HG02938 (cell line): ENCODE measurements around the gene MDM2.

Source experiments
- ATAC-seq: cut with Tn5 transposase; IDR thresholded peaks from one replicate; pipeline ENCODE4 v1.9.1; 2021; ENCODE audit warnings: mild to moderate bottlenecking, moderate library complexity; ENCODE audit not compliant: unreplicated experiment

The MDM2 gene

DNA sequence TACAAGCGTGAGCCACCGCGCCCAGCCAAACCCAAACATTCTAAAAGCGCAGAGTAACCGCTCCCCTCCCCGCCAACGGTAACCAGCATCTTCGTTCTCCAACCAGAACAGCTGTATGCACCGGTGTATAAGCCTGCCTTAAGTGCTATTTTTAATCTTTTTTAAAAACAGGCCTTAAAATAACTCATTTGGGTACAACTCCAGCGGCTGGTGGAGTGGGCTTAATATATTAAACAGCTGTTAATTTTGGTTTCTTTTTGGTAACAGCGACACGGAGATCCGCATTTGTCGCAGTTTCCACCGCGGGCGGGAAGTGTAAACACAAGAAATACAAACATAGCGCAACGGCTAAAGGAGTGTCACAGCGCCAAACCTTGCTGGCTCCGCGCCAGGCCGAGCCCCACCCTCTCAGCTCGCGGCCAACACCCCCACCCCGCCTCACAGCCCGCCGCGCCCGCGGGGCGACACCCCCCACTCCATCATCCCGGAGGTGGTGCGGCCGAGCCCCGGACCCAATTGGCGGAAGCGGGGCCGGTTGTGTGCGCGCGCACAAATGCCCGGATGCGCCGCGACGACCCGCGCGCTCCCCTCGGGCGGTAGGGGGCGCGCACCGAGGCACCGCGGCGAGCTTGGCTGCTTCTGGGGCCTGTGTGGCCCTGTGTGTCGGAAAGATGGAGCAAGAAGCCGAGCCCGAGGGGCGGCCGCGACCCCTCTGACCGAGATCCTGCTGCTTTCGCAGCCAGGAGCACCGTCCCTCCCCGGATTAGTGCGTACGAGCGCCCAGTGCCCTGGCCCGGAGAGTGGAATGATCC is at the start of gene MDM2:
Gene MDM2, plus strand, starts transcription at position 602 of the 812 bp plus-strand sequence. CDS start 301 bp downstream, outside the sequence.
- ATAC-seq, result peak; percentile 66

DNA sequence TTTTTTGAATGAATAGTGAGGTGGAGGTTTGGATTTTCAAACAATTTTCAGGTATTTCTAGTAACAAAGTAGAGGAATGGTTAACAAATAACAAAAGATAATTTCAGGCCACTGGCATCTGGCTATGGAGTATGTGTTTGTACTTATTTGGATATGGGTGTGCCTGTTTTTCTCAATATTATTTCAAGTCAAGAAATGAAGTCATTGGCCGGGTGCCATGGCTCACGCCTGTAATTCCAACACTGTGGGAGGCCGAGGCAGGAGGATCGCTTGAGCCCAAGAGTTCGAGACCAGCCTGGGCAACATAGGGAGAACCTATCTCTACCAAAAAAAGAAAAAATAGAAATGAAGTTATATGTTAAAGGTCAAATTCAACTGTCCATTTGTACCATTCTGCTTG is 48.1 kb upstream of the MDM2 start:
- ATAC-seq, result no peak

DNA sequence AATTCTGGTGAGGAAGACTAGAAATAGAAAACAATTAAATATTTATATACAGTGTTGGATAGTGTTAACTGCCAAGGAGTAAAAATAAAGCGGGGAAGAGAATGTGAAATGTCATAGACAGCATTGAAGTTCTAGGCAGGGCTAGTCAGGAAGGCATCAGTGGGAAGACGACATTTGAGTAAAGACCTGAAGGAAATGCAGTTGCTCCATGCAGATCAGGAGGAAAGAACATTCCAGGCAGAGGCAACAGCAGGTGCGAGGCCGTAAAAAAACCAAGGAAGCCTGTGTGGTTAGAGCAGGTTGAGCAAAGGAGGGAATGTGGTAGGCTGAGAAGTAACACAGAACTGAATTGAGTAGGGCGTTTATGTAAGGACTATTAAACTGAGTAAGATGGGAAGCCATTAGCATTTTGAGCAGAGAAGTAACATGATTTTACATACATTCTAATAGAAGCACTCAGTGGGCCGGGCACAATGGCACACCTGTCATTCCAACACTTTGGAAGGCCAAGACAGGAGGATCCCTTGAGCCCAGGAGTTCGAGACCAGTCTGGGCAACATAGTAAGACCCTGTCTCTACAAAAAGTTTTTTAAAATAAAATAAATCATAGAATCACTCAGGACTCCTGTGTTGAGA is 47.1 kb upstream of the MDM2 start:
- ATAC-seq, result no peak

DNA sequence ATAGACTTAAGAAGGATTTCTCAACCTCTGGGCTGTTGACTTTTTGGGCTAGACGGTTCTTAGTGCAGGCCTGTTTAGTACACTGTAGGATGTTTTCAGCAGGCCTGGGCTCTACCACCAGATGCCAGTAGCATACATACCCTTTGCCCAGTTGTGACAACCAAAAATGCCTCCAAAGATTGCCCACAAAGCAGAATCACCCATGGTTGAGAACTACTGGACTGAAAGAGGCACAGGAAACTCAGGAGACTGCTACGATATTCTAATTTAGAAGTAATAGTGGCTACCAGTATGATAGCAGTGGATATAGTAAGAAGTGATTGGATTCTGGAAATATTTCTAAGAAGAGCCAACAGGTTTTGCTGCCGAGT is 46.5 kb upstream of the MDM2 start:
- ATAC-seq, result no peak

DNA sequence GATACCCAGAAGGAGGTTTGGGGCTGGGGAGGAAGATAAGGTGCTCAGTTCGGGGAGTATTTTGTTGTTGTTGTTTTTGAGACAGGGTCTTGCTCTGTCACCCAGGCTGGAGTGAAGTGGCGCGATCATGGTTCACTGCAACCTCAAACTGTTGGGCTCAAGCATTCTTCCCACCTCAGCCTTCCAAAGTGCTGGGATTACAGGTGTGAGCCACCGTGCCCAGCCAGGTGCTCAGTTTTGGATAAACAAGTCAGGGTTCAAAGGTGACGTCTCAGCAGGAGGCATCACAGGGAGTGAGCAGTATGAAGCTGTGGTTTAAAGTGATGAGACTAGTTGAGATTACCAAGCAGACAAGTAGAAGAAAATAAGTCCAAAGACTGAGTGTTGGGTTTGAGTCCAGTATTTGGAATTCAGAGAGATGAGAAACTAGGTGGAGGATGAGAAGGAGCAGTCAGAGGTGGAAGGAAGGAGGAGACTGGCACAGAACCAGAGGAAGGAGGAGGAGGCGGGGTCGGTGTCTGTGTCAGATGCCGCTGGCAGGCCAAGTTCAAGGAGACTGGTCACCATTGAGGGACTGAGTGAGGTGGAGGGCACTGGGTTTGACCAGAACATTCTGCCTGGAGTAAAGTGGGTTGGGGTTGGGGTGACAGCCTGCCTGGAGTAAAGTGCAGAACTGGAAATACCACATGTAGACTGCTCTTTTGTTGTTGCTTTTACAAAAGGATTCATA is 45.9 kb upstream of the MDM2 start:
- no peak for ATAC-seq

DNA sequence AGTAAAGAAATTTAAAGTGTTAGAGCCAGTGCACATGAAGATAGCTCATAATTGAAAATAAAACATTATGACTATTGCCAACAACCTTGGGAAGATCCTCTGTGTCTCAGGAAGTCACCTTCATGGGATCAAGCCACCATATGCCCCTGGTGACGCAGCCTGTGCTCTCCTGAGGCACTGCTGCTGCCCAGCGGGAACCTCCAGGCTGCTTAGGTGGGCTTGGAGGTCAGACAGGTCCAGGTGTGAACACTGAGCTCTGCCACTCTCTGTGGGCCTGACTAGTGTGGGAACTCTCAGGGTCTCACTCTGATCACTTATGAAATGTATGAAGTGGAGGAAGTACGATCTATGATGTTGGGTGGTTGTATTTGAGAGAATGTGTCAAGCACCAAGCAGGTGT is 45.3 kb upstream of the MDM2 start:
- ATAC-seq, result no peak

DNA sequence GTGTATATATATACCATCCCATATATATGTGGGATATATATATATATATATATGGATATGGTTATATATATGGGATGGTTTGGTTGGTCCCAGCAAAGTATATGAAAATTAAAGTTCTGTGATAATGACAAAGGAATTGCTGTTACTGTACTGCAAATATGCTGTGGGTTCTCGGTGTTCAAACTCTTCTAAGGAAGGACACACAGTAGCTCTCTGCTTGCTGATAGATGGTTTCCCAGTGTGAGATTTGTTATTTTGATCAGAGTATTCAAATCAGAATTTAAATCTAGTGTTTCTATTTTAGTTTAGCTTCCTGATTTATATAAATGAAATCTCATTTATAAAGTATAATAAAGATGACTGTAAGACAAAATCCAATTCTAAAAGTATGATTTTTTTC is 42.3 kb upstream of the MDM2 start:
- ATAC-seq, result no peak

DNA sequence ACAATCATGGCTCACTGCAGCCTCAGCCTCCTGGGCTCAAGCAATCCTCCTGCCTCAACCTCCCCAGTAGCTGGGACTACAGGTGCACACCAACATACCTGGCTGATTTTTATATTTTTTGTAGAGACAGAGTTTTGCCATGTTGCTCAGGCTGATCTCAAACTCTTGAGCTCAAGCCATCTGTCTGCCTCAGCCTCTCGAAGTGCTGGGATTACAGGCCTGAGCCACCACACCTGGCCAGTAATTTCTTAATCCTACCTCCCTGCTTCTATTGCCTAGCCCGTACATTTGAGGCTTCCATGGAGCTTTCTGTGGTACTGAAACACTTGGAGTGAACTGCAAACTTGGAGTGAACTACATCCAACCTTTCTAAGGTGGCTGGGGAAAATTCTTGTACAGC is 41.3 kb upstream of the MDM2 start:
- ATAC-seq, result no peak

DNA sequence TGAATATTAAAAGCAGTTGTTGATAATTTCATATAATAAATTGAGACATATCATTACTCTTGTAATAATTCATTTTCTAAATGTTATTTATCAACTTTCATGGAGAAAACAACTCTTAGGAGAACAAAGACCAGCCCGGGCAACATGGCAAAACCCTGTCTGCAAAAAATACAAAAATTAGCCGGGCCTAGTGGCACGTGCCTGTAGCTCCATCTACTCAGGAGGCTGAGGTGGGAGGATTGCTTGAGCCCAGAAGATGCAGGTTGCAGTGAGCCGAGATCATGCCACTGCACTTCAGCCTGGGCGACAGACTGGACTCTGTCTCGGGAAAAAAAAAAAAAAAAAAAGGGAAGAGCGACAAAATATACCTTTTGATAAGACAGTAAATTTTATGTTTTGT is 40.8 kb upstream of the MDM2 start:
- ATAC-seq, result no peak

DNA sequence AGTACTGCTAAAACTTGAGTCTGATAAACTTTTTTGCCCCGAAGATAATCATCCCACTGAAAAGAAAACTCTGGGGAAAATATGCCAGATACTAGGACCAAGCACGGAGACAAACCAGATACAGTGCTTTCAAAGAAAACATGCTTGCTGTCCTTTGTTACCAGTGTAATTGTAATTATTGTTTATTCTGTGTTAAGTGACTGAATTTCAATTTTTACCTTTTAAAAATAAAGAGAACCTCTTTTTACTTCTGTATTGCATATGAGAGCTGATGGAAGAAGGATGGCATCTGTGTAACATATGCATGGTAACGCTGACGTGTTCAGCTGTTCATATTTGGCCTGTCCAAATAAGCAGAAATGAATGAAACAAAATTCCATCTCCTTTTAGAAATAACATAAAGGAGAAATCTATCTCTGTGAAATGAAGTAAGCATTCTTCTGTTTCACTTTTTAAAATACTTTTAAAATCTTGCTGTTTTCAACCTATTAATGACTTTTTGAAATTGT is 39.5 kb upstream of the MDM2 start:
- ATAC-seq, result no peak

DNA sequence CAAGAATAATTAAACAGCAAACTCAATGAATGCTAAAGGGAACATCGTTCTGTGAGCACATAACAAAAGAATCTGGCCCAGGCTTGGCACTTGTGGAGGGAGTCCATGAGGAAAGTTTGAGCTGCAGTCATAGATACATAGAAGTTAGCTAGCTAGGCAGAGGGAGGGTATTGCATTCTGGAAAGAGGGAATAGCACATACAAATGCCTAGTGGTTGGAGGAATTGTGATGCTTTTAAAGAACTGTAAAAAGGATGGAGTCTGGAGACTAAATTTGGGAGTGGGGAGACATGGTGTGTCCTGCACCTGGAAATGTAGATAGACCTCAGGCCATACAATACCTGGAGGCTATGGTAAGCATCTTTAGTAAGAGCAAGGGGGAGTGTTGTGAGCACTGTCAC is 38.0 kb upstream of the MDM2 start:
- ATAC-seq, result no peak

DNA sequence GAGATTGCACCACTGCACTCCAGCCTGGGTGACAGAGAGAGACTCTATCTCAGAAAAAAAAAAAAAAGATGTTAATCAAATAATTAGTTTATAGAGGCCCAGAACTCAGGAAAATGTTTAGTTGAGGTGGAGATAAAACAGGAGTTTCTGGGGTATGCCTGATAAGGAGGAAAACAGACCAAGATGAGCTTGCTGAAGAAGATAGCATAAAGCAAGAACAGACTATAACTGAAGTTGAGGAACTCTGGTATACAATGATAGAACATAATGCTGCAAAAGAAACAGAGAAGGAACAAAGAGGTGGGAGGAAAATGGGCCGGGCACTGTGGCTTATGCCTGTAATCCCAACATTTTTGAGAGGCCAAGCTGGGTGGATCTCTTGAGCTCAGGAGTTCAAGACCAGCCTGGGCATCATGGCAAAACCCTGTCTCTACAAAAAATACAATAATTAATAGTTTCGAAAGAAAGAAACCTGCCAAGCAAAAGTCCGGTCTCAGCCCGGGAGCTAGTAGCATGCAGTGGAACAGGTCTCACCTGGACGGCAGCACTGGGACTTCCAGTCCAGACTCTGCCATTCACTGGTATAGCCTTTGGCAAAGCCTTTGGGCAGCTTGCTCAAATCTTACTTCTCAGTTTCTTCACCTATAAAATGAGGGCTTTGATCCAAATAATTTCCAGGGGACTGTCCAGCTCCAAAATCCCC is 36.6 kb upstream of the MDM2 start:
- ATAC-seq, result no peak

DNA sequence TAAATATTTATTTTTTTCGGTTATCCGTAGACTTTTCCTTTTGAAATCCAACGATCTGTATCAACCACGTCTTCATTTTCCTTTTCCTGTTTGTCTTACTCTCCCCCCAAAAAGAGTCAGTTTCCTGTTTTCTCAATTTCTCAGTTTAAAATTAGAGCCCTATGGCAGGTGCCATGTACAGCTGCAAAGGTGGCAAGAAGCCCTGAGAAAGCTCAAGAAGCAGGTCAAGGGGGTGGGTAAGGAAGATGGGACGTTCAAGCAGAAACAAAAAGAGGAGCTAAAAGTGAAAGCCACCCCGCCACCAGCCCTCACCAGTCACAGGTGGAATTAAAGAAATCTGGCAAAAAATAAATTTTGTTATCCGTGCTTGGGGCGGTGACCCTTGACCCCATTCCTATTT is 35.3 kb upstream of the MDM2 start:
- no peak for ATAC-seq

DNA sequence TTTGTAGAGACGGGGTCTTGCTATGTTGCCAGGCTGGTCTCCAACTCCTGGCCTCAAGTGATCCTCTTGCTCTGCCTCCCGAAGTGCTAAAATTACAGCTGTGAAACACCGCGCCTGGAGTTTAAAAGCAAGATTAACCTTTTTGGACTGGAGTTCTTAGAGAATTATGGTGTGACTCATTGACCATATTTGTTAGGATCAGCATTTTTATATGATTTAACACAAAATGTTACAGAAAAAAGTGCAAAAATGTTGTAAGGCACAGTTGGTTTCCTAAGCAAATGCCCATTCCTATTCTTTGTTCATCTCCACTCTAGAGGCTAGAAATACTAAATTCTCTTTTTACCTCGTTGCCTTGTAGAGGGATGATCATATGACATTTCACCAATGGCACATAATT is 34.4 kb upstream of the MDM2 start:
- ATAC-seq, result no peak

DNA sequence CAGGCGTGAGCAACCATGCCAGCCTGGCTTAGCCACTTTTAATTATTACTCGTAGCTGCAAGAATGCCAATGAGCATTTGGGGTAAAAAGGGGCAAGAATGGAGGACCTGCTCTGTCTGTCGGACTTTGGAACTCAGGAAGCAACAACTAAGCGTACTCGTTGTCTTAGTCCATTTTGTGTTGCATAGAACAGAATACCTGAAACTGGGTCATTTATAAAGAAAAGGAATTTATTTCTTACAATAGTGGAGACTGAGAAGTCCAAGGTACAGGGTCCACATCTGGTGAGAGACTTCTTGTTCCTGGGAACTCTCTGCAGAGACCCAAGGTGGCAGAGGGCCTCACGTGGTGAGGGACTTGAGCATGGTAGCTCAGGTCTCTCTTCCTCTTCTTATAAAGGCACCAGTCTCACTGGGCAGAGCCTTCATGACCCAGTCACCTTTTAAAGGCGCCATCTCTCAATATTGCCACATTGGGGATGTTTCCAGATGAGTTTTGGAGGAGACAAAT is 32.8 kb upstream of the MDM2 start:
- no peak for ATAC-seq

DNA sequence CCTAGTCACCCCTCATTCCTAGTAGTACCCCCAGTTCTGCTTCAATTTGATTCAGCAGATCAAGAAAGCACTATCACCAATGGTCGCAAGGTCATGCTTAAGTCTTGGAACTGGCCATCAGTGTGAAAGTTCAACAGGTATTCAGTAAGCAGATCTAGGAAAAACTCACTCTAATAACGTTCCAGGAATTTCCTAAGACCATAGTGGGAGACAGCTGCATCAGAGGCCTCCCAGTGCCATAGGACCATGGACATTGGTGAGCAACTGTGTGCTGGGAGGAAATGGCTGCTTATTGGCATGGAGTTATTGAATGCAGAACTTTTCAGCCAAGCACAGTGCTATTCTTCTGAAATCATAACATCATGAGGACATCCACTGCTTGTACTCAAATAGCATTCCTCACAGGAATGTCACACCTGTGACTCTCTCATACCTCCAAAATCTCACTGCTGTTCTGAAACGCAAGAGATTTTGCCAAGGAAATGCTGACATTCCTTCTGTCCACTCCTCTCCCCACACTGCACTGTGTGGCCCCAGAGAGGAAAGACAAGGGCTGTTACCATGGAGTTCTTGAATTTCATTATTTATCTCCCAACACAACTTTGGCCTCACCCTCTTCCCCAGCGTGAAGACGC is 30.9 kb upstream of the MDM2 start:
- ATAC-seq, result no peak

DNA sequence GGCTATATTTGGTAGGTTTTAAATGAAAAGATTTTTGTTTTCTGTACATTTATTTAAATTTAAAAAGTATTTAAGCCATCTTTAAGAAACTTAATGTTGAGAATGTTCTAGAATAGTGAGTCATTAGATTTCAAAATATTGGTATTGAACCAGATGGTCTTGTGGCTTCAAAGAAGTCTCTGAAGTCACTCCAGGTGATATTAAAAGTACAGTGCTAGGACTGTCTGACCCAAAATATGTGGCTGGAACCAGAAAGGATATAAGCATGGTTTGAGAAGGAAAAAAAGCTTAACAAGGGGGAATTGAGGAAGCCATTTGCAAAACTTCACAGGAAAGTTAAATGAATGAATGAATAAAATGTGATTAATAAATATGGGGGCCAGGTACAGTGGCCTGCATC is 28.7 kb upstream of the MDM2 start:
- ATAC-seq, result no peak

DNA sequence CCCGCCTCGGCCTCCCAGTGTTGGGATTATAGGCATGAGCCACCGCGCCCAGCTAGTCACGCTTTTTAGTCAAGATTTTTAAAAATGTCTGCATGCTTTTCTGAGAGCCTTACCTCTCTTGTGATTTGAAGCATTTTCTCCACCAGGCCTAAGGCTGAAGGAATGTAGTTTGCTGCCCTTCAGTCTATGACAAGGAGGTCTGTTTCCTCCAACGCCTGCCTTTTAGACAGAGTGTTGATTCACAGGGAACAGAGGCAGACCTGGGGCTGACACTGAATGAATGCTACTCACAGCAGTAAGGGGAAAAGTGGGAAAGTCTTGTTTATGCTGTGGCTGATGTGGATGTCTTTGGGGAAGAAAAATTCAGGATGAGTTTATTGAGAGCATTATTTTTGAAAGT is 27.2 kb upstream of the MDM2 start:
- ATAC-seq, result no peak

DNA sequence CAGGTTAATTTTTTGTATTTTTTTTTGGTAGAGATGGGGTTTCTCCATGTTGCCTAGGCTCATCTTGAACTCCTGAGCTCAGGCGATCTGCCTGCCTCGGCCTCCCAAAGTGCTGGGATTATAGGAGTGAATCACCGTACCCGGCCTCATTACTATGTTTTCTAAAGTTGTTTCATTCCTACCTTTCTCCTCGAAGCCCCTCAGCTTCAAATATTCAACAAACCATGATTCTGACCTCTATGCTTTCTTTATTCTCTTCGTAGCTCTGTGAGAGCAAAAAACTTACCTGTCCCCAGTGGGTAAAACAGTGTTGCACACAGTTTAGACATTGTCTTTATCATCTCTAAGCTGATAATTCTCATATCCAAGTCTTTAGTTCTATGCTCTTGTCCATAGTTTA is 26.2 kb upstream of the MDM2 start:
- ATAC-seq, result no peak

DNA sequence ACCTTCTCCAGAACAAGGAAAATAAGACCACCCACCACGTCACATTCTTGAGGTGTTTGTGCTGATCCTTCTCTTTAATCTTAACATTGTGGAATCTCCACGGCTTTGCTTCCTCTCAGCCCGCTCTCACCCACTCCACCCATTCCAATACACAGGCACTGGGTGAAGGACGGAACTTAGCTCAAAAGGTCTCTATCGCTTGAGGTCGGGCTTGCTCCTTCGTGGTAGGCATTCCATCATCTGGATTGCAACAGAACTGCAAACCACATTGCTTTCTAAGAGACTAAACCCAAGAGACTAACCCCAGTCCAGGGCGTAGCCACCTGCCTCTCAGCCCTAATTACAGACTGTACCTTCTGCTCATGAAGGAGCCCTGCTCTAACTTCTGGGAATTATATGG is 24.0 kb upstream of the MDM2 start:
- ATAC-seq, result no peak

DNA sequence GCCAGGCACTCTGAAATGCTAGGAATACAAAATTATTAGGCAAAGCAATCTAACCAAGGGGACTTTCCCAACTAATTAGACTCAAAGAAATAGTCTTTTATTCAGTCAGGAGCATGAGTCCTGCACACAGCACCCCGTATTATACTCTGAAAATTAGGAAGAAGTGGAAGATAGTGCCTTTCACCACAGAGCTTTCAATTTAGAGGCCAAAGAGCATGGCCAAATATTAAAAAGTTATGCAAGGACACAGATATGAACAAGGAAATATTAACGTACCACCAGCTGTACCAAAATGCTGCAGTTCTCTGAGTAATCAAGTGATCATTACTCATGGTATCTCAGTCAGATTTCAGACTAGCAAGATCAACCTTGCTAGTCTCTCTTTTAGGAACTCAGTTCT is 22.6 kb upstream of the MDM2 start:
- no peak for ATAC-seq
